Gastroesophageal sphincter (tissue), 3 donors: ENCODE measurements around the gene ICA1L.

Source experiments
- EP300 ChIP-seq: sonication (generic); formaldehyde crosslinking; IDR thresholded peaks from one replicate; pipeline ENCODE4 v1.6.1; 2017; ENCODE audit warnings: antibody characterized with exemption, mild to moderate bottlenecking
- POLR2A ChIP-seq, 2 donors: fragments of 450-650 bp; IDR thresholded peaks; one replicate each; pipeline ENCODE4 v1.6.1; 2017; ENCODE audit warnings: antibody characterized with exemption in 2 of 2, mild to moderate bottlenecking in 2 of 2, moderate library complexity in 1 of 2
- TF ChIP-seq, protein P1 (sequence below), 4 experiments: fragments of 200-600 bp in 2 of 4; fragments of 450-650 bp in 2 of 4; sonication (generic) in 1 of 4; IDR thresholded peaks; one replicate each; pipeline ENCODE4 v1.5.1; 2017 to 2019; ENCODE audit warnings: antibody characterized with exemption in 4 of 4, mild to moderate bottlenecking in 2 of 4, moderate library complexity in 2 of 4

DNA sequence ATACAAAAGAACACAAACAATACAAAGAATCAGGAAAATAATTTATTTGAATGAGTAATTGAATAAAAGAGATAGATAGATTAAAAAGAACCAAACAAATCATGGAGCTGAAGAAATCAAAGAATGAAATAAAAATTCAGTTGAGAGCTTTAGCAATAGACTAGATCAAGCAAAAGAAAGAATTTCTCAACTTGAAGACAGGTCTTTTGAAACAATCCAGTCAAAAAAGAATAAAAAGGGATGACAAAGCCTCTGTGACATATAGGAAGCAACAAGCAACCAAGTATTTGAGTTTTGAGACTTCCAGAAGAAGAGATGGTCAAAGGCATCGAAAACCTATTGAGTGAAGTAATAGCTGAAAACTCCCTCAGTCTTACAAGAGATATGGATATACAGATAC is 128.0 kb downstream of the ICA1L start:
- TF ChIP-seq, protein P1, sequence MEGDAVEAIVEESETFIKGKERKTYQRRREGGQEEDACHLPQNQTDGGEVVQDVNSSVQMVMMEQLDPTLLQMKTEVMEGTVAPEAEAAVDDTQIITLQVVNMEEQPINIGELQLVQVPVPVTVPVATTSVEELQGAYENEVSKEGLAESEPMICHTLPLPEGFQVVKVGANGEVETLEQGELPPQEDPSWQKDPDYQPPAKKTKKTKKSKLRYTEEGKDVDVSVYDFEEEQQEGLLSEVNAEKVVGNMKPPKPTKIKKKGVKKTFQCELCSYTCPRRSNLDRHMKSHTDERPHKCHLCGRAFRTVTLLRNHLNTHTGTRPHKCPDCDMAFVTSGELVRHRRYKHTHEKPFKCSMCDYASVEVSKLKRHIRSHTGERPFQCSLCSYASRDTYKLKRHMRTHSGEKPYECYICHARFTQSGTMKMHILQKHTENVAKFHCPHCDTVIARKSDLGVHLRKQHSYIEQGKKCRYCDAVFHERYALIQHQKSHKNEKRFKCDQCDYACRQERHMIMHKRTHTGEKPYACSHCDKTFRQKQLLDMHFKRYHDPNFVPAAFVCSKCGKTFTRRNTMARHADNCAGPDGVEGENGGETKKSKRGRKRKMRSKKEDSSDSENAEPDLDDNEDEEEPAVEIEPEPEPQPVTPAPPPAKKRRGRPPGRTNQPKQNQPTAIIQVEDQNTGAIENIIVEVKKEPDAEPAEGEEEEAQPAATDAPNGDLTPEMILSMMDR (IDR thresholded peaks at IDR 0.05), result no peak
- TF ChIP-seq EP300 (no peak), POLR2A (IDR thresholded peaks at IDR 0.05) (no peak)
